Suprapubic skin (tissue), 4 donors: ENCODE measurements around the gene SDS. TPM values are rescaled to one million over a fixed set of nuclear protein-coding genes. Genes with fewer than 3 reads are reported as not detected.
A peak's percentile ranks its signal among the peaks of the same experiment; 100 is the strongest.

Experiments
- DNase-seq, 2 donors: peaks; one replicate each; pipeline ENCODE4 v3.0.0-alpha.2; 2019; ENCODE audit warnings: low spot score in 2 of 2
- H3K27ac ChIP-seq: fragments of 200-600 bp; sonication (generic); one replicate; pipeline ENCODE4 v1.5.1; 2019
- H3K27me3 ChIP-seq: fragments of 200-600 bp; sonication (generic); one replicate; pipeline ENCODE4 v1.5.1; 2019
- H3K36me3 ChIP-seq: fragments of 200-600 bp; sonication (generic); one replicate; pipeline ENCODE4 v1.5.1; 2019
- H3K4me1 ChIP-seq: fragments of 200-600 bp; sonication (generic); one replicate; pipeline ENCODE4 v1.5.1; 2019
- H3K4me3 ChIP-seq: fragments of 200-600 bp; sonication (generic); one replicate; pipeline ENCODE4 v1.5.1; 2019; ENCODE audit warnings: mild to moderate bottlenecking
- H3K9me3 ChIP-seq: fragments of 200-600 bp; sonication (generic); one replicate; pipeline ENCODE4 v1.5.1; 2019
- EP300 ChIP-seq: sonication (generic); formaldehyde crosslinking; IDR thresholded peaks from one replicate; pipeline ENCODE4 v1.6.1; 2017; ENCODE audit warnings: antibody characterized with exemption
- POLR2A ChIP-seq, 2 donors: fragments of 450-650 bp; IDR thresholded peaks; one replicate each; pipeline ENCODE4 v1.6.1; 2017; ENCODE audit warnings: antibody characterized with exemption in 2 of 2, mild to moderate bottlenecking in 2 of 2, moderate library complexity in 2 of 2
- POLR2AphosphoS5 ChIP-seq, 3 donors: sonication (generic); formaldehyde crosslinking; IDR thresholded peaks; one replicate each; pipeline ENCODE4 v1.6.1; 2017; ENCODE audit warnings: antibody characterized with exemption in 3 of 3
- WGBS: methylation state at CpG from one replicate; pipeline ENCODE4 v1.1.5; 2018; 5-methylcytosine and 5-hydroxymethylcytosine counted together
- total RNA-seq, 4 donors: library from RNA; depleted of rRNA; stranded (reverse); fragments of >200 nt; gene quantifications; one replicate each; pipeline ENCODE4 v1.1.0, GENCODE V29; 2016
- TF ChIP-seq, protein P1 (sequence below), 2 donors: fragments of 200-600 bp in 1 of 2; fragments of 450-650 bp in 1 of 2; sonication (generic) in 1 of 2; IDR thresholded peaks; one replicate each; pipeline ENCODE4 v1.5.1; 2016 to 2019; ENCODE audit warnings: antibody characterized with exemption in 2 of 2, mild to moderate bottlenecking in 1 of 2, moderate library complexity in 1 of 2

SDS gene, protein sequence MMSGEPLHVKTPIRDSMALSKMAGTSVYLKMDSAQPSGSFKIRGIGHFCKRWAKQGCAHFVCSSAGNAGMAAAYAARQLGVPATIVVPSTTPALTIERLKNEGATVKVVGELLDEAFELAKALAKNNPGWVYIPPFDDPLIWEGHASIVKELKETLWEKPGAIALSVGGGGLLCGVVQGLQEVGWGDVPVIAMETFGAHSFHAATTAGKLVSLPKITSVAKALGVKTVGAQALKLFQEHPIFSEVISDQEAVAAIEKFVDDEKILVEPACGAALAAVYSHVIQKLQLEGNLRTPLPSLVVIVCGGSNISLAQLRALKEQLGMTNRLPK
- total RNA-seq = 1 to 10 TPM in 1 of 4 donors, not detected in 3; 2.7 TPM

GRCh38 chr12:113403435-113404415 is at the start of gene SDS:
SDS (minus strand) TSS chr12:113403887; CDS start chr12:113399708, 4,179 bp downstream.
- H3K9me3 ChIP-seq = no peaks in the 10 kb centered on the region
- no peaks in the 10 kb centered on the region for H3K36me3 ChIP-seq
- DNase-seq = no peak
- H3K27me3 ChIP-seq = peaks cover 12% of the 10 kb centered on the region
- no peak within 1 kb of the TSS for H3K27ac ChIP-seq
- TF ChIP-seq POLR2A (IDR thresholded peaks at IDR 0.05) = no peak
- TF ChIP-seq, protein P1, sequence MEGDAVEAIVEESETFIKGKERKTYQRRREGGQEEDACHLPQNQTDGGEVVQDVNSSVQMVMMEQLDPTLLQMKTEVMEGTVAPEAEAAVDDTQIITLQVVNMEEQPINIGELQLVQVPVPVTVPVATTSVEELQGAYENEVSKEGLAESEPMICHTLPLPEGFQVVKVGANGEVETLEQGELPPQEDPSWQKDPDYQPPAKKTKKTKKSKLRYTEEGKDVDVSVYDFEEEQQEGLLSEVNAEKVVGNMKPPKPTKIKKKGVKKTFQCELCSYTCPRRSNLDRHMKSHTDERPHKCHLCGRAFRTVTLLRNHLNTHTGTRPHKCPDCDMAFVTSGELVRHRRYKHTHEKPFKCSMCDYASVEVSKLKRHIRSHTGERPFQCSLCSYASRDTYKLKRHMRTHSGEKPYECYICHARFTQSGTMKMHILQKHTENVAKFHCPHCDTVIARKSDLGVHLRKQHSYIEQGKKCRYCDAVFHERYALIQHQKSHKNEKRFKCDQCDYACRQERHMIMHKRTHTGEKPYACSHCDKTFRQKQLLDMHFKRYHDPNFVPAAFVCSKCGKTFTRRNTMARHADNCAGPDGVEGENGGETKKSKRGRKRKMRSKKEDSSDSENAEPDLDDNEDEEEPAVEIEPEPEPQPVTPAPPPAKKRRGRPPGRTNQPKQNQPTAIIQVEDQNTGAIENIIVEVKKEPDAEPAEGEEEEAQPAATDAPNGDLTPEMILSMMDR (IDR thresholded peaks at IDR 0.05) = no peak
- no peak for TF ChIP-seq POLR2AphosphoS5 (IDR thresholded peaks at IDR 0.05)
- no peak for TF ChIP-seq EP300
- peaks cover 6% of the 10 kb centered on the region for H3K4me1 ChIP-seq
- peak within 1 kb of the TSS; percentile 1 for H3K4me3 ChIP-seq
- WGBS = 41% methylated on average over 14 of the region's 14 CpGs

DNA sequence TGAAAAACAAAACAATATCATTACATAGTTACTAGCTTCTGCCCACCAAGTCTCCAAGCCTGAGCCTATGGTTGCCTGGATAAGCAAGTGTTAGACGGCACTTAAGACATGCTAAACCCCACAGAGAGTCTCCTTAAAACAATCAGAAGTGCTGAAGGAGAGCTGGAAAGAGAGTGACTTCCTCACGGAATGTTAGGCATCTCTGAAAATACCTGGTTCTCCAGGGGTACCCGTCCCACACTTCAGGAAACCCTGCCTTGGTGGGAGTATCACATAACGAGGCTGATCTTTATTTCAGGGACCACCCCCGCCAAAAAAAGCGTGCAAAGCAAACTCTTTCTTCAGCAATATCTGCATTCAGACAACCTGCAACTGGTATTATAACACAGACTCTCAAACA is 49.6 kb upstream of the SDS start:
- DNase-seq = no peak
- 42% methylated on average over 6 of the region's 6 CpGs for WGBS
- no peak overlapping the region for H3K4me3 ChIP-seq

GRCh38 chr12:113452458-113452857 is 48.8 kb upstream of the SDS start:
- Histone ChIP-seq H3K4me1 (no peaks in the 10 kb centered on the region), H3K36me3 (no peaks in the 10 kb centered on the region), H3K27me3 (peaks cover 37% of the 10 kb centered on the region), H3K9me3 (no peaks in the 10 kb centered on the region), H3K4me3 (no peak overlapping the region), H3K27ac (no peak overlapping the region)
- 96% methylated on average over 2 of the region's 2 CpGs for WGBS
- TF ChIP-seq EP300 (no peak), POLR2A (IDR thresholded peaks at IDR 0.05) (no peak), POLR2AphosphoS5 (IDR thresholded peaks at IDR 0.05) (no peak)
- TF ChIP-seq, protein P1 (IDR thresholded peaks at IDR 0.05) = no peak
- DNase-seq = no peak

More for the DNA sequence above, 49.6 kb upstream of the SDS start:
- Histone ChIP-seq H3K27me3 (peaks cover 35% of the 10 kb centered on the region), H3K36me3 (no peaks in the 10 kb centered on the region), H3K4me1 (no peaks in the 10 kb centered on the region), H3K27ac (no peak overlapping the region), H3K9me3 (no peaks in the 10 kb centered on the region)
- TF ChIP-seq POLR2A (IDR thresholded peaks at IDR 0.05) = no peak
- no peak for TF ChIP-seq POLR2AphosphoS5 (IDR thresholded peaks at IDR 0.05)
- TF ChIP-seq, protein P1 (IDR thresholded peaks at IDR 0.05) = no peak
- TF ChIP-seq EP300 = no peak

GRCh38 chr12:113449839-113450238 is 46.2 kb upstream of the SDS start:
- Histone ChIP-seq H3K4me1 (no peaks in the 10 kb centered on the region), H3K36me3 (no peaks in the 10 kb centered on the region), H3K4me3 (no peak overlapping the region), H3K27me3 (peaks cover 45% of the 10 kb centered on the region), H3K9me3 (no peaks in the 10 kb centered on the region), H3K27ac (no peak overlapping the region)
- no peak for DNase-seq
- no peak for TF ChIP-seq POLR2A (IDR thresholded peaks at IDR 0.05)
- no peak for TF ChIP-seq POLR2AphosphoS5 (IDR thresholded peaks at IDR 0.05)
- TF ChIP-seq EP300 = no peak
- TF ChIP-seq, protein P1 (IDR thresholded peaks at IDR 0.05) = no peak
- 91% methylated on average over 1 of the region's 1 CpG for WGBS

DNA sequence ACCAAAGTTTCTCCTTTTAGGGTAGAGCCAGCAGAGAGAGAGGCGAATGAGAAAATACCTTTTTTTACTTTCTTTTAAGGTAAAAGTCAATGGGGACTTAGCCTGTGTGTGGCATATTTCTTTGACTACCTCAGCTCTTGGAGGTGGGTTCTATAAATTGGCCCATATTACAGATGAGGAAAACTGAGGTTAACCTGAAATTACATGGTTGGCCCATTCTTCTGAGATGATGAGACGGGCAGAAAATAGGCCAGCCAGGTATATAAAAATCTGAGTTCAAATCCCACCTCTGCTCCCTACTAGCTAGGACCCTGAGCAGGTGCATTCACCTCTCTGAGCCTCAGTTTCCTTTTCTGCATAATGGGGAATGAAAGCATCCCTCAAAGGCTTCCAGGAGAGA is 45.6 kb upstream of the SDS start:
- WGBS = 85% methylated on average over 2 of the region's 2 CpGs
- Histone ChIP-seq H3K27me3 (peaks cover 42% of the 10 kb centered on the region), H3K4me3 (no peak overlapping the region), H3K4me1 (no peaks in the 10 kb centered on the region), H3K27ac (no peak overlapping the region), H3K9me3 (no peaks in the 10 kb centered on the region), H3K36me3 (no peaks in the 10 kb centered on the region)
- no peak for DNase-seq
- TF ChIP-seq POLR2AphosphoS5 (IDR thresholded peaks at IDR 0.05) (no peak), EP300 (no peak), POLR2A (IDR thresholded peaks at IDR 0.05) (no peak)
- TF ChIP-seq, protein P1 (IDR thresholded peaks at IDR 0.05) = no peak
